Anterior cingulate cortex (tissue), 58 donors: Measurements from ENCODE around the gene ZBTB25.

Experiments used
- DNase-seq, 58 donors: peaks; one replicate each; lab custom pipeline; 2025; lab: John Stamatoyannopoulos, UW

The ZBTB25 gene

GRCh38 chr14:64488590-64489099 lies 15.0 kb downstream of the ZBTB25 start:
- DNase-seq, result no peak

- DNase-seq, result no peak
Measured at GRCh38 chr14:64478634-64479250, 24.9 kb downstream of the ZBTB25 start.

- no peak for DNase-seq
Measured at GRCh38 chr14:64476438-64476837, 27.2 kb downstream of the ZBTB25 start.

GRCh38 chr14:64475585-64476273 lies 27.9 kb downstream of the ZBTB25 start:
- no peak for DNase-seq

GRCh38 chr14:64474698-64475097 lies 28.9 kb downstream of the ZBTB25 start:
- DNase-seq, result no peak

GRCh38 chr14:64474041-64474440 lies 29.6 kb downstream of the ZBTB25 start:
- no peak for DNase-seq

- DNase-seq, result no peak
Measured at GRCh38 chr14:64468451-64468850, 35.2 kb downstream of the ZBTB25 start.

- DNase-seq, result no peak
Measured at GRCh38 chr14:64467566-64467965, 36.1 kb downstream of the ZBTB25 start.

GRCh38 chr14:64467101-64467500 lies 36.5 kb downstream of the ZBTB25 start:
- no peak for DNase-seq

- DNase-seq, result peak in 25 of 58 donors; percentile 12 to 53 (median 30)
Measured at GRCh38 chr14:64465831-64466554, 37.6 kb downstream of the ZBTB25 start.

- peak in 56 of 58 donors; percentile 8 to 83 (median 61) for DNase-seq
Measured at GRCh38 chr14:64465191-64465822, 38.3 kb downstream of the ZBTB25 start, which contains the start of gene AKAP5. Gene AKAP5 (plus strand): TSS chr14:64465499. CDS start chr14:64468395, 2,896 bp downstream.

GRCh38 chr14:64464651-64465050 lies 39.0 kb downstream of the ZBTB25 start:
- no peak for DNase-seq

GRCh38 chr14:64463873-64464272 lies 39.8 kb downstream of the ZBTB25 start:
- DNase-seq, result no peak

GRCh38 chr14:64463195-64463594 lies 40.4 kb downstream of the ZBTB25 start:
- no peak for DNase-seq

- no peak for DNase-seq
Measured at GRCh38 chr14:64461221-64461620, 42.4 kb downstream of the ZBTB25 start.

GRCh38 chr14:64459405-64460136 lies 44.1 kb downstream of the ZBTB25 start:
- no peak for DNase-seq

- DNase-seq, result no peak
Measured at GRCh38 chr14:64454671-64455070, 49.0 kb downstream of the ZBTB25 start.

- no peak for DNase-seq
Measured at GRCh38 chr14:64450255-64450654, 53.4 kb downstream of the ZBTB25 start.

- no peak for DNase-seq
Measured at GRCh38 chr14:64447876-64448670, 55.6 kb downstream of the ZBTB25 start.
